Iris pigment epithelial cell (primary cell): Measurements from ENCODE around the gene IGF2R.

ENCODE experiments used
- DNase-seq: peaks from one replicate; pipeline ENCODE4 v3.0.0-alpha.2; 2011; ENCODE audit warnings: low read depth

Gene IGF2R

DNA sequence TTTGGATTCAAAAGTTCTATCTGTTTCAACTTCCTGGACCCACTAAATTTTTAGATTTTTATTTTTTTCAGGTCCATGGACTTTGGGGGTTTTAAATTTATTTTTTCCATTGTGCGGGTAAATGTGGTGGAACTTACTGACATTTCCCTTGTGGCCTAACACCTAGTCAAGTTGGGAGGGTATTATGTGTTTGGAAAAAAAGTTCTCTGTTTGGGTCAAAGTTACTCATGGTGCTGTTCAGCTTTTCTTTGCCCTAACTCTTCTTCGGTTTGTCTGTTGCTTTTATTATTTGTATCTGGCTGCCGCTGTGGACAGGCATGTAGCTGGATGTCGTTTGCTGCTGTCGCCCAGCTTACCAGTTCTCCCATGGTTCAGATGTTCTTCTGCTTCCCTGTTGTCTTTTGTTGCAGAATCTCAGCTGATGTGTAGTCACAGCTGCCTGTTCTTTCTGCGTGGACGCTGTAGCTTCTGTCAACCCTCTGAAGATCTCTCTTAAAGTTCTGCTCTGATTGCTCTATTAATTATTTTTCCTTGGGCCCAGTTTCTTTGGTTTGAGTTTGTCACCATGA is 7.9 kb downstream of the IGF2R start:
- DNase-seq = no peak

DNA sequence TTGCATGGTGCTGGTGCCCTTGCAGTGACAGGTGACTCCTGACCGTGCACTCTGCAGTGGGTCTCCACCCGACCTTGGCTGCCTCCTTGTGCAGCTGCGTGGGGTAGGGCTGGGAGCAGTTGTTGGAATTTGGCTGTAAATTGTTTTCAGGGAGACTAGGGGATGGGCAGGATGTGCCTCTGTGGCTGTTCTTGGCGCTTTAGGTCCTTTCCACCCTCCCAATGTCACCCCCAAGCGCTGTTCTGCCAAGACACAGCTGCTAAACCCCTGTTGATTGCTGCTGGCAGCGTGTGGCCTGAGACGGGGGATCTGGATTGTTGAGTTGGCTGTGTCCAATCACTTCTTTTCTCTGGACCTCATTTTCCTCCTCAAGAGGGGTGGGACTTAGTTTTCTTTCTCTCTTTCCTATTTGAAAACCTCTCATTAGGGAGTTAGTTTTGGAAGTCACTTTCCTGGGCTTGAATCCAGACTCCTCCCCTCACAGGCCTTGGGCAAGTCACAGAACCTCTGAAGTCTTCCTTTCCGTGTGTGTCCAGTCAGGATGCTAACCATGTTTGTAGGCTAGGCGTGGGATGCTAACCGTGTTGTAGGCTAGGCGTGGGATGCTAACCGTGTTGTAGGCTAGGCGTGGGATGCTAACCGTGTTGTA is 8.5 kb downstream of the IGF2R start:
- peak; percentile 53 for DNase-seq

DNA sequence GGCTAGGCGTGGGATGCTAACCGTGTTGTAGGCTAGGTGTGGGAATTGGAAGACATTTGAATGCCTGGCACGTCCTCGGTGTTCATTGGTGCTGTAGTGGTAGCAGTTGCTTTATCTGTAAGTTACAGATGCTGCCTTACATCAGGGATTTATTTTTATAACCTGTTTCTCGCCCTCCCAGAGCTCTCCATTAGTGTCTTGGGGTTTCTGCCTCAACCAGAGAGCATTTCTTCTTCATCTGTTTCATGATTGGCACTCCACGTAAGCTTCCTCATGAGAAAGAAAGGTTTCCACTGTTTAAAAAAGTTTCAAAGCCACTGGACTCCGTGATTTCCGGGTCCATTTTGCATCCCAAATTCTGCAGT is 9.0 kb downstream of the IGF2R start:
- no peak for DNase-seq

DNA sequence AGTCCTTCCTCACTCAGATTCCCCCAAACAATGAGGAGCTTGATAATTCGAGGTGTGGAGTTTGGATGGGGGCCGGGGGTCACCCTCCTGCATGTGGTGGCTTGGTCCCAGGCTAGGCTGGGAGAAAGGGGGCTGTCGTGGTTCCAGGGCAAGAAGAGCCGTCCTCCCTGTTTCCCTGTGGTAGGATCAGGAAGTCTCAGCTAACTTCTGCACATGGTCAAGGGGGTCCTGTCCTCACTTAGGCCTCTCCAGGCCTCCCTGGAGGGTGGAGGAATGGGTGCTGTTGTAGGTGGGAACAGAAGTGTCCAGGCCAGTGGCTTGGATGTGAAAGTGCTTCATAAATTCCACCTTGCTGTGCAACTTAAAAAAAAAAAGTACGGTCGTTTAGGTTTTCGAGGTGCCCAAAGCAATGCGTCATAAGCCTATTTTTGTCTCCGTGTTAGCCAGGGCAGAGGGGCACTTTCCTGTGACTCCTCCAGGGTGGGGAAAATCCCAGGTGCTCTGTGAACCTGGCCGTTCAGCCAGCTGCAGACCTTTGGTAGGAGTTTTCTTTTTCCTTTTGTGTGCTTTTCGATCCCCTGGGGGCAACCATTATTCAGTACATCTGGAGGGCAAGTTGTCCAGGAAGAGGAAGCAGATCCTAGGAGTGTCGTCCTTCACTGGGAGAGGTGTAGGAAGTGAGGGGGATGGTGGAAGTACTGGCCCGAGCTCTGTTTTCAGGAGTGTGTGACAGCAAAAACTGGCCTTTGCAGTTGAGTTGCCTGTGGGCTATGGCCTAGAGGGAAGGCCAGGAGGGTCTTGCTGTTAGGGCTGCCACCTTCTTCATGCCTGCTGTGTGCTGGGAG is 9.6 kb downstream of the IGF2R start:
- no peak for DNase-seq

DNA sequence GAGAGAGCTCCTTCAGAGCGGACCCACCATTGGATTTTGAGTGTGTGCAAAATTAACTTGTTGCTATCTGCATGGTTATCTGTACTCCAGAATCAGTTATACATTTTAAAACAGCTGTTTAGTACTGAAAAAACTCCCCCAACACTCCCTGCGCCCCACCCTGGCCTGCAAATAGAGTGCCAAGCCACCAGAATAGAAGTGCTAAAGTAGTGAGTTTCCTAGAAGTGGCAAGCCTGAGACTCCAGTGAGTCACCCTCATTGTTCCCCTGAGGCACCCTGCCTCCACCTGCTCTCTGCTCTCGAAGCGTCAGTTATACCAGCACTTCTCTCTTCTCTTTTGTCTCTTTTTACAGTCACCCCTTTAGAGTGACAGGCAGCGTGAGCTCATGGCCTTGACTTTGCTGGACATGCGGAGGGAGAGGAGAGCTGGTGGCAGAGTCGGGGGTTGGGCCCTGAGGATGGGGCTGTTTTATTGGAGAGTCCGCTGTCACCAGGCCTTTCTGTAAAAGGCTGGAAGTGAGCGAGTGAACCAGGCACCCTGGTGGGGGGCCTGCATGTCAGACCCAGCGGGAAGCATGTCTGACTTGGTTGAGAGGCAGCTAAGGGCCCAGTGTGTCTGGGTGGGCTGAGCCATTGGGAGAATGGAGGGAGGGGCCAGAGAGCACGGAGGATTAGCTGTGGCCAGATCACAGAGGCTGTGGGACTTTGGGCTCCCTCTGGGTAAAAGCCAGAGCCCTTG is 10.4 kb downstream of the IGF2R start:
- peak; percentile 41 for DNase-seq

DNA sequence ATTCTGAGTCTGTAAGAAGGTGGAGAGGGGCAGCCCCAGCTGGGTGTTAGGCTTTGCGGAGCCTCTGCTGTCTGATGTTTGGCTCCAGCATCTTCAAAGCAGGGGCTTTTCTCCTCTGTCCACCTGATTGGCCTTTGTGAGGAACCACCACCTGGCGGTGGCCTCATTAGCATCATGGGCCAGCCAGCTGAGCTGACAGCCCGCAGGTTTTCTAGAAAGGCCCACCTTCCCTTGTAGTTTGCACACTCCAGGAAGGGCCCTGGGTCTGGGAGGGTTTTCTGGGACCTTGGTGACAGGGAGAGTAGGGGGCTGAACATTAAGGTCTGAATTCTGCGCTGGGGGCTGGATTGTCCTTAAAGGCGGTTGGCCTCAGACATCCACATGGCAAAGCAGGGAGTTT is 11.6 kb downstream of the IGF2R start:
- no peak for DNase-seq

DNA sequence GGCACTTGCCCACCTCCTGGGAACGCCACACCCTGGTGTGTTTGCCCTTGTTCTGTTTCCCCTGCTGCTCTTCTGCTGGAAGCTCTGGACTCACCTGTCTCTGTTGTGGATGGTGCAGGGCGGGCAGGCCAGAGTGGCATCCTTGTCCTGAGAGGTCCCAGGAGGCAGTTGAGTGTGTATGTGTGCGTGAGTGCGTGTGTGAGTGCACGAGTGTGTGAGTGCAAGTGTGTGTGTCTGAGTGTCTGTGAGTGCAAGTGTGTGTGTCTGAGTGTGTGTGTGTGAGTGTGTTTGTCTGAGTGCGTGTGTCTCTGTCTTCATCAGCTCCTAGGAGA is 12.2 kb downstream of the IGF2R start:
- DNase-seq = no peak

DNA sequence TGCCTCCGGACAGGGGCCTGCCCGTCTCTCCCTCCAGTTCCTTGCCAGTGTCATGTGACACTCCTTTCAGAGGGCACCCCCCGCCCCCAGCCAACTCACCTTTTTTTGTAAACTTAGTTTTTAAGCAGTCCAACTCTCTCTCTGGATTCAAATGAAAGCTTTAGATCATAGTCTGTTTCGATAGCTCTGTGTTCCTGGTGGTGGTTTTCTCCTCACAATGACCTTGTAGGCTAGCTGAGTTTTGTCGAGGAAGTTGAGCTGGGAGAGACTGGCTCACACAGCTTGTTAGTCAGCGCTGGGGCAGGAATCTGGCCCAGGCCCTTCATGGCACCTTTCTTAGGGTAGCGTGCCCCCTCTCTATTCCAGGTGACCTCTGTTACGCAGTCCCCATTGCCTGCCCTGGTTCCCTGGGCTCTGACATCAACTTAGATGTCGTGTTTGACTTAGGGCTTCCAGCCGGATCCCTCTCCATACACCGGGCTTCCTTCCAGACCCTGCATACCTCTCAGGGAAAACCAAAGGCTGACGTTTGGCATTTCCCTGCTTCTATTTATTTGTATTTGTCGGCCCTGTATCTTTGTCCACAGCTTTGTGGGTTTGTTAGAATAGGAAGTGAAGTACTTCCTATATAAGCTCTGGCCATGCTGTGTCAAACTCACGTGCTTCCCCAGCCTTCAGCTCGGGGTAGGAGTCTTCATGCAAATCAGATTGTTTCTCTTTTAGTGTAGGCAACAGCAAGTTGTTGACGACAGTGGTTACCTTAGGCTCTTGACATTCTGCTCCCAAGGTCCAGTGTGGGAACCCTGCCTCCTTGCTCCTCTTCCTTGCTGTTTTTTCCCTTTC is 12.7 kb downstream of the IGF2R start:
- peak; percentile 78 for DNase-seq

DNA sequence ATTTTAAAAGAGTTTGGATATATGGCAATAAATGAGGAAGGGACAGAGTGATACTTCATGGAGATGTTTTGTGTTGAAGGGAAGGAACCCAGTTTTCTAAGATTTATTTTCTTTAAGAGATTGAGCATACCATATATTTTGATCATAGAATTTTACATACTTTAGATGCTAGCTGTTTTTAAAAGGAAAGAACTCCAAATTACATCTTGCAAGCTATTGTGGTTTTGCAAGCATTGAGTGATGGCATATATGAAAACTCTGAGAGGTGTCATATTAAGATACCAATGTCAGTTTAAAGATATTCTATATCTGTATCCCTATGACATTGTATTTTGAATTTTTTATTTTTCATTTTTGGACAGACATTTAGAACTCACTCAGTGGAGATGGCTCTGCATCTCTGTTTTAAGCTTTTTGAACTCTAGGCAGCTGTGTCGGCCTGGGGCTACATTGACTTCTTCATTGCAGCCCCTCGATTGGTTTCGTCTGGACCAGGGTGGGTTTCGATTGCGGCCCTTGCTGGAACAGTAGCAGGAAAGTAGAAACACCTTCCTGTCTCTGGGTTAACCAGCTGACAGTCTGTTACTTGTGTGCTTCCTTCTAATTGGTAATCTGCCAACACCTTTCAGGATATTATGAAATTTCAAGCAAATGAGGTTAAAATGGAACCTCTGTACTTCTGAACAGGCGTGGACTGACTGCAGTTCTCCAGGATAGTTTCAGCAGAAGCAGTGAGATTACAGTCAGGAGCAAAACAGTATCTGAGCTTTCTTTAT is 14.0 kb downstream of the IGF2R start:
- peak; percentile 81 for DNase-seq

DNA sequence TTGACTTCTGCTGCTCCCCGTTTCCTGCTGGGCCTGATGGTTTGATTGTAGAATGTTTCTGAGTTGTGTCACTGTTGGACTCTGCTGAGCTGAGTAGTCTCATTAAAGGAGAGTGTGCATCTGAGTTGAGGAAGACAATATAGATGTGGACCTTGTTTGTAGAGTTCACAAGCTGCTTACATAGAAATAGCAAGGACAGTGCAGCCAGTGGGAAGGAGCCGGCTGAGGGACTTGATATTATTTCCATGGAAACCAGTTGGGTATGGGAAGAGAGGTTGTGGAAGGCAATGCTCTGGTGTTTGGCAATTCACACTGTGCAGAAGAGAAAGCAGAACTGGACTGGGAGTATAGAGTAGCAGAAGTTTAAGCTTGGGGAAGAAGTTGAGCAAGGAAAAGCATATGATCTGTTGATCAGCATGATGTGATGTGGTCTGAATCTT is 14.8 kb downstream of the IGF2R start:
- peak; percentile 52 for DNase-seq

DNA sequence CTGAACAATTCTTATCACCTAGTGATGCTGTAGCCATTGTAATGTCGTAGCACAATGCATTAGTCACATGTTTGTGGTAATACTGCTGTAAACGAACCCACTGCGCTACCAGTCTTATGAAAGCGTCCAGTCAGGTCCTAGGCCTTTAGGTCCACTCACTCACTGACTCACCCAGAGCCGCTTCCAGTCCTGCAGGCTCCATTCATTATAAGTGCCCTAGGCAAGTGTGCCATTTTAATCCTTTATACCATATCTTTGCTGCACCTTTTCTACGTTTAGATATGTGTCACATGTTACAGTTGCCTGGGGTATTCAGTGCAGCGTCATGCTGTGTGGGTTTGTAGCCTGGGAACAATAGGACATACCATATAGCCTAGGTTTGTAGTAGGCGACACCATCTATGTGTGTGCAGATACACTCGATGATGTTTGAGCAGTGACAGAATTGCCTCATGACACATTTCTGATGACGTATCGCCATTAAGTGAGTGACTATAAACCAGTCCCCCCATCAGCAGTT is 15.4 kb downstream of the IGF2R start:
- peak; percentile 97 for DNase-seq

DNA sequence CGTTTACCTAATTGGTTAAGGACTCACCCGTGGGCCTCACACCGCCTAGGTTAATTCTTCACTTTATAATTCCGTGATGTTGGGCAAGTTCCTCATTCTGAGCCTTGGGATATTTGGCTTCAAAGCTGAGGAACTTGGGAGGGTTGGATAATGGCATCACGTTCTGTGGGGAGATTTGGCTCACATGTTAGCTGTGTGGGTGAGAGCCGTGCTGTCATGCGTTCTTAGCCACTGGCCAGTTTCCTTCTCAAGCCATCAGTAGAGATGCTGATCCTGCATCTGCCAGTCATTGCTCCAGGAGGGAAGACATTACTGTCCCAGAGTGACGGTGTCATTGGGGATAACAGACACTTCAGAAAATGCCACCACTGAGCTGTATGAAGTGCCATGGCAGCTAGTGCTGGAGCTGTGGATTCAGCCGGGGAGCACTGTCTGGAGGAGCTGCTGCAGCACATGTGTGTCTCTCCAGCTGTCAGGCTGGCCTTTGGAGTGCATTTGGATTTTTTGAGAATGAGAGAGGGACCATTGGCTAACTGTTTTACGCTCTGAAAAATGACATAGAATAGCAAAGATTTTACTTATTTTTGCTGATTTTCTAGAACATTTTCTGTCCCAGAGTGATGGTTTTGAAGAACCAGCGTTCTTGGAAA is 16.5 kb downstream of the IGF2R start:
- no peak for DNase-seq

DNA sequence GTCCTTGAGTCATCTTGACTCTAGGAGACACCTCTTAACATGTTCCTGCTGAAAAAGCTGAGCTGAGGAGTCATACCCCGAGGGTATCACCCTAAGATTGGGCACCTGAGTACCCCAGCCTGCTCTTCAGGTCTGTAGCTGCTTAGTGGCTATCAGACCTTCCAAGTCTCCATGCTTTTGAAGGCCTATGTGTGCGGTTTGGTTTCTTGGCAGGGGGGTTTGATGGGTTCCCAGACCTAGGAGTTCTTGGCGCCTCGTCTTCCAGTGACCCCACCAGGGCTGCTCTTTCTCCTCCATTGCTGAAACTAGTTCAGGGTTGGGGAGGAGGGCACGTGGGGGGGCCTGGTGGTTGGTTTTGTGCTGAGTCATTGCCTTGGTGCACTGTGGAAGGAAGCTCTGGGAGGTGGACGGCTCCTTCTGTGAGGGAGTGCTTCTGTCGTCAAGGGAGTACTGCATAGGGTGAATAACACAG is 20.1 kb downstream of the IGF2R start:
- peak; percentile 77 for DNase-seq

DNA sequence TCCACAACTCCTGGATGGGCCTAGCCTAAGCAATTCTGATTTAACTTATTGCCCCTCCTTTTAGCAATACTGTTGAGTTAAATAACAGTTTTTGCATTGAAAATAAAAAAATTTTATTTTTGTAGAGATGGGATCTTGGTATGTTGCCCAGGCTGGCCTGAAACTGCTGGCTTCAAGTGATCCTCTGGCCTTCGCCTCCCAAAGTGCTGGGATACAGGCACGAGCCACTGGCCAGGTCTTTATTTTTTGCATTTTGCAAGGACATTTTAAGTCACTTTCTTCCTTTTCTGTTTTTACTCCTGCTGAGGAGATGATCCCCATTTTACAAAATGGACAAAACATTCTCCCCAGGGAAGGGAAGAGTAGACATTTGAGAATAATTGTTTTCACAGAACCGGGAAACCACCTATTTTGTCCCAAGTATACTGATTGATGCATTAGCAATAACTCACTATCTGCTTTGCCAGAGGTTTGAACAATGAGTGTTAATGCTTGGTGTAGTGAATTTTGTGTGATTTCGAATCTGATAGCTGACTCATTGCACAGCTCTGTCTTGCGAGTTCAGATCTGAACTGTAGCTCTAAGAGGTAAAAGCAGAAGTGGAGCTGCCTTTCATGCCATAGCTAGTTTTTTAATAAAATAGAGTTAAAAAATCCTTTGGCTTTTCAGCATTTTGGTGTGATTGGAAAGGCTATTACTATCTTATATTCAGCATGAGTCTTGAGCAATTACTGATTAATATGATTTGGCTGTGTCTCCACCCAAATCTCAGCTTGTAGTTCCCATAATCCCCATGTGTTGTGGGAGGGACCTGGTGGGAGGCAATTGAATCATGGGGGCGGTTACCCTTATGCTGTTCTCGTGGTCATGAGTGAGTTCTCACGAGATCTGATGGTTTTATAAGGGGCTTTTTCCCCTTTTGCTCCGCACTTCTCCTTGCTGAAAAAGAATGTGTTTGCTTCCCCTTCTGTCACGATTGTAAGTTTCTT is 20.9 kb downstream of the IGF2R start:
- DNase-seq = peak; percentile 69

DNA sequence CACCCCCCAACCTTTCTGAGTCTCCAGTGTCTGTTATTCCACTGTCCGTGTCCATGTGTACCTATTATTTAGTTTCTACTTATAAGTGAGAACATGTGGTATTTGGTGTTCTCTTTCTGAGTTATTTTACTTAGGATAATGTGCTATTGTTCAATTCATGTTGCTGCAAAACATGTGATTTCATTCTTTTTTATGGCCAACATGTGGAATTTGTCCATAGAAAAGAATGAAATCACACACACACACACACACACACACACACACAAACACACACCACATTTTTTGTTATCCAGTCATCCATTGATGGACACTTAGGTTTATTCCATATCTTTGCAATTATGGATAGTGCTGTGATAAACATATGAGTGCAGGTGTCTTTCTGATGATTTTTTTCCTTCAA is 23.5 kb downstream of the IGF2R start:
- DNase-seq = no peak

DNA sequence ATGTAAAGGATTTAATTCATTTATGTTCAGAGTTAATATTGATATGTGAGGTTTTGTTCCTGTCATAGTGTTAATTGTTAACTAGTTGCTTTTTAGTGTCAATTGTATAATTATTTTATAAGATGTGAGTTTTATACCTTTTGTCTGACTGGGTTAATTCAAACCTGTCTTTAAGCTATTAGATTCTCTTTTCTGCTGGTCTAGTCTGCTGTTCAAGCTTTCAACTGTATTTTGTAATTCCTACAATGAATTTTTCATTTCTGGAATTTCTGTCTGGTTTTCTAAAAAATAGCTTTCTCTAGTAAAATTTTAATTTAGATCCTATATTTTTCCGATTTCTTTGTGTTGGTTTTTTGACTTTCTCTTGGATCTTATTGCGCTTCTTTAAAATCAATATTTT is 26.5 kb downstream of the IGF2R start:
- no peak for DNase-seq

DNA sequence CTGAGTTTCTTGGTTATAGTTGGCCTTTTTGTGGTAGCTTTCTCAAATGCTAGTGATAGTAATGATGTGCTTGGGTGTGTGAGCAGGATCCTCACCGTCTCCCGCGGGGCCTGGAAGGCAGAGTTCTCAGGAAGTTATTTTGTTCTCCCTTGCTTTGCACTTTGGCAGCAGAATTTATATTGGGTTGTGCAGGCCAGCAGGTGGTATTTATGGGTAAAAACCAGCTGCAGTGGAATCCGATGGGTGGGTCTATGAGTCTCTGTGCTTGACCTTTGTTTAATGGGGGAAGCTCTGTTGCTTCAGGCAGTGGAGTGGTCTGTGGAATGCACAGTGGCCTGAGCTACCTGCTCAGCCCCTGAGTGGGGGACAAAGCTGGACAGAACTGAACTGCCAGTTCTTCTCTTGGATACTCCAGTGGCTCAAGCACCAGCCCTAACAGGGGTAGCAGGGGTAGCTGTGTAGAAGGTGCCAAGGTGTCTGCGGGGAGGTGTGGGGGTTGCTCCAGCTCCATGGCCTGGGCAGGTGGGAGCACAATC is 27.3 kb downstream of the IGF2R start:
- no peak for DNase-seq

DNA sequence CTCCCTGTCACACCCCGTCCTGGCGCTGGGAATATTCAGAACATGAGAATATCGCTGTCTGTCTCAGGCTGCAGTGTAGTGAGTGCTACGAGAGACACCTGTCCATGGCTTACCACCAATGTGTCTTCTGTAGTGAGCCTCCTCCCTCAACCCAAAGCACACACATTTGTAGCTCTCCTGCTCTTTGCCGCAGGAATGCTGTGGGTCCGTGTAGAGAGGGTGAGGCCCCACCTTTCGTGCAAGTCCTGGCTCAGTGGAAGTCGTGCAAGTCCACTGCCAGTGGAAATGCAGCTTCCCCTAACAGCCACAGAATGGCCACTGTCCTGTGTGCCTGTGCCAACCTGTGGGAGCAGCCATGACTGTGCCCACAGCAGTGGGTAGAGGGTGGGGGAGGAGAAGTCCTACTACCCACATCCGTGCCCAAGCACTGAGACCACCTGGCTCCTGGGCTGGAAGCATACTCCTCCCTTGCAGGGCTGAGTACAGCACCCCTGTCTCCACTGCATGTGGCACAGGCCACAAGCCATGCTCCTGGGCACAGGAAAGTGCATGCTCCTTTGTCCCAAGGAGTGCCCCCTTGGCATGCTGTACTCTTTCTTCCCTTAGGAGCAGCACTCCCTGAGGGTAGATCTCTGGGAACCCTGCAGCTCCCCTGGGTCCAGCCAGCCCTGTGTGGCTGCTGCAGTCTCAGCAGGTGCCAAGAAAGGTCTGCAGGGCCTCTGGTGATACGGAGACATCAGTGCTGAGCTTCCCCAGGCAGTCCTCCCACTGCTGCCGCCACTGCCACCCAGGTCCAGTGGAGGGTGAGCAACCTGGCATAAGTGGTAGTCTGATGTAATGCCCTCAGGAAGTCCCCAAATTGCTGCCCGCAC is 28.0 kb downstream of the IGF2R start:
- DNase-seq = no peak
